Aorta (tissue), 5 donors: ENCODE measurements around the gene LRBA. TPM values are rescaled to one million over a fixed set of nuclear protein-coding genes. Genes with fewer than 3 reads are reported as not detected.

Experiments used
- ATAC-seq: fragments of 200-7000 bp; cut with Tn5 transposase; one replicate; pipeline ENCODE4 v1.9.1; 2022; ENCODE audit warnings: moderate library complexity; ENCODE audit not compliant: low FRiP score
- DNase-seq, 2 donors: peaks; one replicate each; pipeline ENCODE4 v3.0.0-alpha.2; 2020
- H3K27ac ChIP-seq, 2 donors: one replicate each; pipeline ENCODE4 v1.5.1; 2013; ENCODE audit warnings: low read length in 2 of 2, mild to moderate bottlenecking in 2 of 2, moderate library complexity in 2 of 2, control low read depth in 1 of 2, inconsistent platforms in 1 of 2, low read depth in 1 of 2
- H3K27me3 ChIP-seq, 2 donors: one replicate each; pipeline ENCODE4 v1.6.1; 2013; ENCODE audit warnings: control low read depth in 1 of 2, low read length in 1 of 2, mild to moderate bottlenecking in 1 of 2, moderate library complexity in 1 of 2; ENCODE audit not compliant: insufficient read depth in 2 of 2, control insufficient read depth in 1 of 2
- H3K36me3 ChIP-seq, 2 donors: one replicate each; pipeline ENCODE4 v1.6.1; 2013; ENCODE audit warnings: control low read depth in 1 of 2, low read length in 1 of 2, mild to moderate bottlenecking in 1 of 2; ENCODE audit not compliant: insufficient read depth in 2 of 2, control insufficient read depth in 1 of 2
- H3K4me1 ChIP-seq, 2 donors: one replicate each; pipeline ENCODE4 v1.6.1; 2013; ENCODE audit warnings: low read length in 2 of 2, control low read depth in 1 of 2, mild to moderate bottlenecking in 1 of 2, moderate library complexity in 1 of 2; ENCODE audit not compliant: insufficient read depth in 2 of 2, control insufficient read depth in 1 of 2
- H3K4me3 ChIP-seq, 2 donors: one replicate each; pipeline ENCODE4 v1.5.1; 2013; ENCODE audit warnings: low read length in 2 of 2, control low read depth in 1 of 2, mild to moderate bottlenecking in 1 of 2
- H3K9me3 ChIP-seq: one replicate; pipeline ENCODE4 v1.6.1; 2013; ENCODE audit warnings: mild to moderate bottlenecking, low read length; ENCODE audit not compliant: control insufficient read depth
- WGBS, 2 donors: extraction: QIAGEN DNeasy Blood & Tissue Kit; methylation state at CpG; one replicate each; pipeline ENCODE4 v1.1.7; 2013; 5-methylcytosine and 5-hydroxymethylcytosine counted together
- intact Hi-C, 2 donors: fragments of 100-400 bp; cut with DNase I; formaldehyde crosslinking; loops; one replicate each; pipeline versions ENCODE4 v1.14.2 to v1.15.0; 2022
- polyA plus RNA-seq, 2 donors: library from polyadenylated mRNA; stranded (reverse); fragments of 200-250 nt; gene quantifications; one replicate each; pipeline ENCODE4 v1.2.3, GENCODE V29; 2013
- total RNA-seq, 2 donors: library from RNA; stranded (reverse); fragmentation: NEBNext Ultra II Directional; extraction: Animal tissue kit (Norgen Biotek cat#: 25700); gene quantifications; one replicate each; pipeline ENCODE4 v1.2.1, GENCODE V29; 2021
- donor health status: healthy with polysubstance abuse.
- donor health status: Bipolar disorder and iron deficiency.
- donor health status: DM: no; HTN: no; CAD: no.
- donor health status: DM: no; HTN: no; CAD: no.
- donor health status: DM: yes; HTN: yes; CAD: no.

The LRBA gene
- total and polyA plus RNA-seq, 4 donors: 4.8 to 34.5 (median 15.4) TPM

- H3K4me3 ChIP-seq: no peak overlapping the region
- H3K27me3 ChIP-seq: no peaks in the 10 kb centered on the region
- intact Hi-C loops: no loop called here
- DNase-seq (no peak), ATAC-seq (no peak)
- no peak overlapping the region for H3K27ac ChIP-seq
- no peaks in the 10 kb centered on the region for H3K9me3 ChIP-seq
- no peaks in the 10 kb centered on the region for H3K4me1 ChIP-seq
- no peaks in the 10 kb centered on the region for H3K36me3 ChIP-seq
Observed at GRCh38 chr4:150948074-150948473, 67.0 kb downstream of the LRBA start.

GRCh38 chr4:150944660-150945059 lies 70.4 kb downstream of the LRBA start:
- Histone ChIP-seq H3K27ac (no peak overlapping the region), H3K36me3 (no peaks in the 10 kb centered on the region), H3K9me3 (no peaks in the 10 kb centered on the region), H3K27me3 (no peaks in the 10 kb centered on the region), H3K4me1 (no peaks in the 10 kb centered on the region), H3K4me3 (no peak overlapping the region)
- no peak for ATAC-seq
- WGBS, 2 donors: 91 to 92% methylated on average over 6 of the region's 6 CpGs
- intact Hi-C loops: no loop called here
- no peak for DNase-seq

- intact Hi-C loops: no loop called here
- 71 to 75% methylated on average over 2 of the region's 2 CpGs for WGBS, 2 donors
- Histone ChIP-seq H3K4me3 (no peak overlapping the region), H3K36me3 (no peaks in the 10 kb centered on the region), H3K27me3 (no peaks in the 10 kb centered on the region), H3K4me1 (no peaks in the 10 kb centered on the region), H3K9me3 (no peaks in the 10 kb centered on the region), H3K27ac (no peak overlapping the region)
- no peak for DNase-seq
- ATAC-seq: no peak
Observed at GRCh38 chr4:150943818-150944217, 71.3 kb downstream of the LRBA start.

GRCh38 chr4:150943126-150943525 lies 72.0 kb downstream of the LRBA start:
- no peaks in the 10 kb centered on the region for H3K27me3 ChIP-seq
- DNase-seq (no peak), ATAC-seq (no peak)
- H3K4me1 ChIP-seq: peaks cover 0 to 2% of the 10 kb centered on the region in 2 donors
- no peak overlapping the region for H3K27ac ChIP-seq
- H3K36me3 ChIP-seq: no peaks in the 10 kb centered on the region
- intact Hi-C loops: no loop called here
- H3K9me3 ChIP-seq: no peaks in the 10 kb centered on the region
- no peak overlapping the region for H3K4me3 ChIP-seq

GRCh38 chr4:150942539-150942938 lies 72.5 kb downstream of the LRBA start:
- Histone ChIP-seq H3K27ac (no peak overlapping the region), H3K9me3 (no peaks in the 10 kb centered on the region), H3K36me3 (no peaks in the 10 kb centered on the region), H3K27me3 (no peaks in the 10 kb centered on the region), H3K4me1 (peaks cover 0 to 2% of the 10 kb centered on the region in 2 donors), H3K4me3 (no peak overlapping the region)
- intact Hi-C loops: no loop called here
- ATAC-seq (no peak), DNase-seq (no peak)

GRCh38 chr4:150940123-150940522 lies 75.0 kb downstream of the LRBA start:
- Histone ChIP-seq H3K27ac (no peak overlapping the region), H3K4me3 (no peak overlapping the region), H3K27me3 (no peaks in the 10 kb centered on the region), H3K9me3 (no peaks in the 10 kb centered on the region), H3K36me3 (no peaks in the 10 kb centered on the region), H3K4me1 (peaks cover 0 to 2% of the 10 kb centered on the region in 2 donors)
- DNase-seq: no peak
- no peak for ATAC-seq
- intact Hi-C loops: no loop called here

GRCh38 chr4:150939530-150939929 lies 75.6 kb downstream of the LRBA start:
- Histone ChIP-seq H3K27me3 (no peaks in the 10 kb centered on the region), H3K27ac (no peak overlapping the region), H3K4me3 (no peak overlapping the region), H3K9me3 (no peaks in the 10 kb centered on the region), H3K36me3 (no peaks in the 10 kb centered on the region), H3K4me1 (peaks cover 0 to 2% of the 10 kb centered on the region in 2 donors)
- DNase-seq: no peak
- 94 to 97% methylated on average over 3 of the region's 3 CpGs for WGBS, 2 donors
- intact Hi-C loops: no loop called here
- ATAC-seq: no peak

- DNase-seq: no peak
- Histone ChIP-seq H3K27ac (no peak overlapping the region), H3K36me3 (no peaks in the 10 kb centered on the region), H3K4me1 (peaks cover 0 to 2% of the 10 kb centered on the region in 2 donors), H3K27me3 (no peaks in the 10 kb centered on the region), H3K4me3 (no peak overlapping the region), H3K9me3 (no peaks in the 10 kb centered on the region)
- no peak for ATAC-seq
- intact Hi-C loops: no loop called here
- WGBS, 2 donors: 95 to 97% methylated on average over 1 of the region's 1 CpG
Observed at GRCh38 chr4:150938873-150939499, 76.1 kb downstream of the LRBA start.

GRCh38 chr4:150938417-150938816 lies 76.7 kb downstream of the LRBA start:
- Histone ChIP-seq H3K36me3 (no peaks in the 10 kb centered on the region), H3K27ac (no peak overlapping the region), H3K27me3 (no peaks in the 10 kb centered on the region), H3K4me1 (peaks cover 0 to 2% of the 10 kb centered on the region in 2 donors), H3K9me3 (no peaks in the 10 kb centered on the region), H3K4me3 (no peak overlapping the region)
- intact Hi-C loops: no loop called here
- WGBS, 2 donors: 81 to 82% methylated on average over 4 of the region's 4 CpGs
- no peak for DNase-seq
- ATAC-seq: no peak
